IMR-90 (cell line): ENCODE data around the gene GPR15LG. TPM values are rescaled to one million over a fixed set of nuclear protein-coding genes. Genes with fewer than 3 reads are reported as not detected.

Experiments used
- ATAC-seq: fragments of 200-7000 bp; cut with Tn5 transposase; 2 replicates; pipeline ENCODE4 v1.9.1; 2020; ENCODE audit warnings: low read depth, mild to moderate bottlenecking, moderate library complexity
- BruUV-seq: library from RNA; stranded (reverse); fragments of 400-500 nt; replicated peaks from 2 replicates; lab custom pipeline; 2021; lab: Mats Ljungman, UMichigan
- CTCF ChIA-PET: fragments of 300-600 bp; formaldehyde crosslinking; extraction: SDS; loops from one replicate; lab custom pipeline; 2021; ENCODE audit warnings: antibody characterized with exemption; lab: Yijun Ruan, JAX
- POLR2A ChIA-PET: fragments of 300-600 bp; sonication (Branson Sonifier 250); formaldehyde crosslinking; loops from one replicate; lab custom pipeline; 2022; ENCODE audit warnings: antibody characterized with exemption; ENCODE audit not compliant: unreplicated experiment; lab: Charles Lee
- DNase-seq: peaks from one replicate; pipeline ENCODE4 v3.0.0; 2013
- H2AFZ ChIP-seq: replicated peaks from 2 replicates; pipeline ENCODE3; 2013; ENCODE audit warnings: low read length, mild to moderate bottlenecking; ENCODE audit not compliant: poor library complexity
- H2AK5ac ChIP-seq: 2 replicates; pipeline ENCODE4 v1.6.1; 2013; ENCODE audit warnings: low read depth, low read length, inconsistent platforms
- H2AK9ac ChIP-seq: replicated peaks from 2 replicates; pipeline ENCODE3; 2013; ENCODE audit warnings: mild to moderate bottlenecking, low read depth, low read length, moderate library complexity; ENCODE audit not compliant: poor library complexity
- H2BK120ac ChIP-seq: 2 replicates; pipeline ENCODE4 v1.6.1; 2013; ENCODE audit warnings: low read depth, low read length, inconsistent platforms
- H2BK15ac ChIP-seq: 3 replicates; pipeline ENCODE4 v1.6.1; 2013; ENCODE audit warnings: low read depth, low read length, inconsistent platforms
- H2BK20ac ChIP-seq: 2 replicates; pipeline ENCODE4 v1.6.1; 2013; ENCODE audit warnings: low read depth, mild to moderate bottlenecking, inconsistent platforms, low read length, moderate library complexity
- H2BK5ac ChIP-seq: 2 replicates; pipeline ENCODE4 v1.6.1; 2013; ENCODE audit warnings: mild to moderate bottlenecking, low read depth, low read length, inconsistent platforms; ENCODE audit not compliant: poor library complexity, severe bottlenecking
- H3K14ac ChIP-seq: replicated peaks from 2 replicates; pipeline ENCODE4 v1.6.1; 2013; ENCODE audit warnings: low read depth, low read length, inconsistent platforms
- H3K18ac ChIP-seq: 2 replicates; pipeline ENCODE4 v1.6.1; 2013; ENCODE audit warnings: low read depth, low read length, control low read depth
- H3K23ac ChIP-seq: 2 replicates; pipeline ENCODE4 v1.6.1; 2013; ENCODE audit warnings: low read depth, low read length, inconsistent platforms
- H3K27ac ChIP-seq: 2 replicates; pipeline ENCODE4 v1.5.1; 2013; ENCODE audit warnings: mild to moderate bottlenecking, control low read depth, low read length; ENCODE audit not compliant: insufficient read depth
- H3K27me3 ChIP-seq: 2 replicates; pipeline ENCODE4 v1.6.1; 2013; ENCODE audit warnings: low read length; ENCODE audit not compliant: control insufficient read depth, insufficient read depth
- H3K36me3 ChIP-seq: 2 replicates; pipeline ENCODE4 v1.6.1; 2013; ENCODE audit warnings: low read length, mixed read lengths; ENCODE audit not compliant: control insufficient read depth, insufficient read depth
- H3K4ac ChIP-seq: 2 replicates; pipeline ENCODE4 v1.6.1; 2013; ENCODE audit warnings: low read depth, low read length, inconsistent platforms
- H3K4me1 ChIP-seq: 2 replicates; pipeline ENCODE4 v1.6.1; 2013; ENCODE audit warnings: low read length, mixed read lengths; ENCODE audit not compliant: control insufficient read depth, insufficient read depth
- H3K4me2 ChIP-seq: 2 replicates; pipeline ENCODE4 v1.6.1; 2013; ENCODE audit warnings: low read depth, mild to moderate bottlenecking, control low read depth, low read length, moderate library complexity
- H3K4me3 ChIP-seq: 2 replicates; pipeline ENCODE4 v1.5.1; 2013; ENCODE audit warnings: low read depth, mild to moderate bottlenecking, control low read depth, low read length, moderate library complexity; ENCODE audit not compliant: insufficient read depth
- H3K56ac ChIP-seq: 2 replicates; pipeline ENCODE4 v1.6.1; 2013; ENCODE audit warnings: low read length, inconsistent platforms; ENCODE audit not compliant: insufficient read depth; ENCODE audit errors: extremely low read depth
- H3K79me1 ChIP-seq, 2 experiments: 2 replicates each; pipeline ENCODE4 v1.6.1; 2013; ENCODE audit warnings: low read length in 2 of 2, inconsistent platforms in 1 of 2, low read depth in 1 of 2
- H3K9ac ChIP-seq: 2 replicates; pipeline ENCODE4 v1.6.1; 2013; ENCODE audit warnings: low read depth, low read length, control low read depth
- H3K9me1 ChIP-seq: 2 replicates; pipeline ENCODE4 v1.6.1; 2013; ENCODE audit warnings: low read length, inconsistent platforms; ENCODE audit not compliant: insufficient read depth
- H3K9me3 ChIP-seq: 2 replicates; pipeline ENCODE4 v1.6.1; 2013; ENCODE audit warnings: low read length; ENCODE audit not compliant: control insufficient read depth, insufficient read depth
- H4K20me1 ChIP-seq: 2 replicates; pipeline ENCODE4 v1.6.1; 2013; ENCODE audit warnings: low read length, inconsistent platforms; ENCODE audit not compliant: insufficient read depth
- H4K5ac ChIP-seq: 2 replicates; pipeline ENCODE4 v1.6.1; 2013; ENCODE audit warnings: mild to moderate bottlenecking, low read depth, low read length, control low read depth
- H4K8ac ChIP-seq, 2 experiments: 2 replicates each; pipeline ENCODE4 v1.6.1; 2013; ENCODE audit warnings: low read depth in 2 of 2, low read length in 2 of 2, control low read depth in 1 of 2, inconsistent platforms in 1 of 2
- H4K91ac ChIP-seq: 2 replicates; pipeline ENCODE4 v1.6.1; 2013; ENCODE audit warnings: low read depth, low read length, inconsistent platforms; ENCODE audit not compliant: insufficient read depth
- BHLHE40 ChIP-seq: fragments of 150-350 bp; IDR thresholded peaks from 2 replicates; pipeline ENCODE4 v1.6.1; 2016; ENCODE audit warnings: mild to moderate bottlenecking, low read depth, low read length
- FOS ChIP-seq: fragments of 150-350 bp; IDR thresholded peaks from 2 replicates; pipeline ENCODE4 v1.6.1; 2016; ENCODE audit warnings: low read depth, low read length
- SMC3 ChIP-seq: fragments of 150-350 bp; IDR thresholded peaks from 2 replicates; pipeline ENCODE4 v1.6.1; 2016; ENCODE audit warnings: low read depth, mild to moderate bottlenecking, antibody characterized with exemption, low read length, moderate library complexity
- WGBS, 2 experiments: methylation state at CpG; one replicate each; pipeline versions ENCODE4 v1.1.5 to v1.1.7; 2013; ENCODE audit warnings: missing lambda C conversion rate in 2 of 2; ENCODE audit not compliant: insufficient read length in 1 of 2; ENCODE audit errors: extremely low coverage in 2 of 2; 5-methylcytosine and 5-hydroxymethylcytosine counted together
- dilution Hi-C: fragments of 300-500 bp; cut with HindIII; formaldehyde crosslinking; loops from one replicate; pipeline ENCODE4 v1.14.3; 2018; ENCODE audit warnings: low sequenced_read_pairs; ENCODE audit not compliant: unreplicated experiment
- in situ Hi-C: fragments of 300-500 bp; cut with MboI; formaldehyde crosslinking; loops from 3 replicates; pipeline ENCODE4 v1.14.3; 2019; ENCODE audit warnings: low sequenced_read_pairs, inconsistent platforms, mixed read lengths
- intact Hi-C: fragments of 100-400 bp; cut with micrococcal nuclease; formaldehyde crosslinking; loops from 2 replicates; pipeline ENCODE4 v1.10.0; 2022
- polyA plus RNA-seq, 3 experiments: library from polyadenylated mRNA; depleted of rRNA; stranded (reverse); fragments of >200 nt; gene quantifications; 2 replicates each; pipeline ENCODE4 v1.2.3, GENCODE V29; 2012; ENCODE audit warnings: low replicate concordance in 1 of 3
- total RNA-seq: library from RNA; depleted of rRNA; stranded (reverse); fragments of >200 nt; gene quantifications from 2 replicates; pipeline ENCODE4 v1.2.3, GENCODE V29; 2012

The GPR15LG gene
- total and polyA plus RNA-seq, 2 of the 4 experiments (the other 2 are of a cell fraction) = not detected

- in situ Hi-C loops = no loop called here
Observed at GRCh38 chr10:84197643-84198042, 24.0 kb downstream of the GPR15LG start.

More at GRCh38 chr10:84197643-84198042, 24.0 kb downstream of the GPR15LG start:
- H3K14ac ChIP-seq = no peak overlapping the region
- TF ChIP-seq SMC3 = no peak
- no peak for TF ChIP-seq BHLHE40
- TF ChIP-seq FOS = no peak
- H3K36me3 ChIP-seq = no peaks in the 10 kb centered on the region
- H3K4ac ChIP-seq = no peak overlapping the region
- no peak overlapping the region for H3K4me3 ChIP-seq
- no peak overlapping the region for H2BK5ac ChIP-seq
- H2AK5ac ChIP-seq = no peak overlapping the region
- H4K20me1 ChIP-seq = no peaks in the 10 kb centered on the region
- H3K56ac ChIP-seq = no peak overlapping the region
- no peak overlapping the region for H3K27ac ChIP-seq
- no peak overlapping the region for H2AK9ac ChIP-seq
- H2BK120ac ChIP-seq = no peak overlapping the region
- ATAC-seq (no peak), DNase-seq (no peak)
- H4K91ac ChIP-seq = no peak overlapping the region
- no peak overlapping the region for H3K23ac ChIP-seq
- CTCF ChIA-PET = interaction anchor here (0.6 kb wide), 1 partner anchor 443 kb away, joined by 3 read pairs; no protein-coding TSS in a partner anchor
- H3K4me1 ChIP-seq = peaks cover 2% of the 10 kb centered on the region; the same call in 1 of the 2 replicates
- no peak overlapping the region for H4K5ac ChIP-seq
- no peak overlapping the region for H3K9ac ChIP-seq
- H3K18ac ChIP-seq = no peak overlapping the region
- POLR2A ChIA-PET = no interaction called here
- no peaks in the 10 kb centered on the region for H3K9me1 ChIP-seq
- no peak overlapping the region for H2AFZ ChIP-seq
- H2BK15ac ChIP-seq = no peak overlapping the region
- dilution Hi-C loops = no loop called here
- no TSS peak for BruUV-seq
- intact Hi-C loops = no loop called here
- no peaks in the 10 kb centered on the region for H3K9me3 ChIP-seq
- H4K8ac ChIP-seq = no peak overlapping the region
- peaks cover 48% of the 10 kb centered on the region for H3K27me3 ChIP-seq
- no peak overlapping the region for H3K4me2 ChIP-seq
- no peaks in the 10 kb centered on the region for H3K79me1 ChIP-seq
- no CpG with 5 or more reads among the region's 5 CpGs for WGBS, 2 experiments
- H2BK20ac ChIP-seq = no peak overlapping the region
